ENCODE results near the gene PIKFYVE.

DNA sequence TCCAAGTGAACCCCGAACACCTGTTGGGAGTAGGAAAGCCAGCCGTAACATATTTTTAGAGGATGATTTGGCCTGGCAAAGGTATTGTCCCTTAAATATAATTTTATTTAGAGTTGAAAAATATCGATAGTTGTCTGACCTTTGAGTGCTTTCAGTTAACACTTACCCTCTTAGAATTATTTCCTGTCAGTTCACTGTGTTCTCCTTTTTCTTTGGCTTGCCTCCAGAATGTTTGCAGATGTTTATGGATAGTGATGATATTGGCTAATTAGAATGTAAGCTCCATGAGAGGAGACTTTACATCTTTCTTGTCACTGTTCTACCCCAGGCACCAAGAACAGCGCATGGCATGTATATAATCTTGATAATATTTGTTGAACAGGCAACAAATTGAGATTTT, 19.8 kb downstream of the PIKFYVE start:
- TF ChIP-seq CTCF (optimal IDR thresholded peaks at IDR 0.05 in 1 of 3, IDR thresholded peaks at IDR 0.05 in 1 of 3, conservative IDR thresholded peaks at IDR 0.05 in 1 of 3; ENCODE audit: extremely low read depth in 1 of 3, insufficient read depth in 2 of 3, low read length in 3 of 3) (no peak), EZH2 (IDR thresholded peaks at IDR 0.05; ENCODE audit: low read length) (no peak)
